Activated naive CD8-positive, alpha-beta T cell treated with anti-CD3 and anti-CD28 coated beads for 36 hours (primary cell): ENCODE results near the gene TMEM131. TPM values are rescaled to one million over a fixed set of nuclear protein-coding genes. Genes with fewer than 3 reads are reported as not detected.
"Not testable (repeated sequence)": the region's sequence is repeated elsewhere in the genome, so short reads cannot be mapped to it uniquely, and the experiment has no call there.

Experiments
- DNase-seq: peaks from one replicate; pipeline ENCODE4 v3.0.0; 2021
- H3K27ac Mint-ChIP-seq: one replicate; pipeline ENCODE4 v1.8.0; 2022; ENCODE audit warnings: mild to moderate bottlenecking, moderate library complexity, mixed read lengths
- H3K27me3 Mint-ChIP-seq: one replicate; pipeline ENCODE4 v1.8.0; 2022; ENCODE audit warnings: mild to moderate bottlenecking, mixed read lengths
- H3K36me3 Mint-ChIP-seq: one replicate; pipeline ENCODE4 v1.8.0; 2021; ENCODE audit warnings: mild to moderate bottlenecking, mixed read lengths
- H3K4me1 Mint-ChIP-seq: one replicate; pipeline ENCODE4 v1.8.0; 2021; ENCODE audit warnings: mixed read lengths
- H3K4me3 Mint-ChIP-seq: one replicate; pipeline ENCODE4 v1.8.0; 2022; ENCODE audit warnings: mild to moderate bottlenecking, moderate library complexity, mixed read lengths
- H3K9me3 Mint-ChIP-seq: one replicate; pipeline ENCODE4 v1.8.0; 2022; ENCODE audit warnings: mixed read lengths
- total RNA-seq, 2 experiments: library from RNA; stranded (reverse); gene quantifications; one replicate each; pipeline ENCODE4 v1.2.3, GENCODE V29; 2021

Gene TMEM131
- total RNA-seq, 2 experiments from 2014 or later: 25.2 to 27.9 TPM

DNA sequence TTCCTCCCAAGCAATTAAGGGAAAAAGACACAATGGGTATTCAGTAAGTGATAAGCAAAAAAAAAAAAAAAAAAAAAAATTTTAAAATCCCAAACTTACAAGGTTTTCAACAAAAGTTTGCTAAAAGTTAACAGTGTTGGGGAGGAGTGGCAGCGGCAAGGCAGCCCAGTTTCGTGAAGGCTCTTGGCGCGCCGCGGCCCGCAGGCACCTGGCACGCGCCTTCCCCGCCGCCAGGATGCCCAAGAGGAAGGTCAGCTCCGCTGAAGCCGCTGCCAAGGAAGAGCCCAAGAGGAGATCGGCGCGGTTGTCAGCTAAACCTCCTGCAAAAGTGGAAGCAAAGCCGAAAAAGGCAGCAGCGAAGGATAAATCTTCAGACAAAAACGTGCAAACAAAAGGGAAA lies 168.7 kb downstream of the TMEM131 start:
- not testable (repeated sequence) for H3K27ac Mint-ChIP-seq, H3K9me3 Mint-ChIP-seq, H3K27me3 Mint-ChIP-seq, DNase-seq, H3K4me3 Mint-ChIP-seq, H3K4me1 Mint-ChIP-seq
- peaks cover 13% of the 10 kb centered on the region for H3K36me3 Mint-ChIP-seq

DNA sequence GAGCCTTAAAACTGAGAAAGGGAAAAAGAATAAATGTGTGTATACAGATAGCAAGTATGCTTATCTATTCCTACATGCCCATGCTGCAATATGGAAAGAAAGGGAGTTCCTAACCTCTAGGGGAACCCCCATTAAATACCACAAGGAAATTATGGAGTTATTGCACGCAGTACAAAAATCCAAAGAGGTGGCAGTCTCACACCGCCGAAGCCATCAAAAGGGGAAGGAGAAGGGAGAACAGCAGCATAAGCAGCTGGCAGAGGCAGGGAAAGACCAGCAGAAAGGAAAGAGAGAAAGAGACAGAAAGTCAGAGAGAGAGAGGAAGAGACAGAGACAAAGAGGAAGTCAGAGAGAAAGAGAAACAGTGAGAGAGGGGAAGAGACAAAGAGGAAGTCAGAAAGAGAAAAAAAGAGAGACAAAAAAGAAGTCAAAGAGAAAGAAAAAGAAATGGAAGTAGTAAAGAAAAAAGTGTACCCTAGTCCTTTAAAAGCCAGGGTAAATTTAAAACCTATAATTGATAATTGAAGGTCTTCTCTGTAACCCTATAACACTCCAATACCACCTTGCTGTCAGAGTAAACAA lies 169.4 kb downstream of the TMEM131 start:
- not testable (repeated sequence) for H3K4me3 Mint-ChIP-seq, H3K9me3 Mint-ChIP-seq, H3K27me3 Mint-ChIP-seq, DNase-seq, H3K4me1 Mint-ChIP-seq
- peak overlapping the region; percentile 1 for H3K27ac Mint-ChIP-seq
- peaks cover 19% of the 10 kb centered on the region for H3K36me3 Mint-ChIP-seq

DNA sequence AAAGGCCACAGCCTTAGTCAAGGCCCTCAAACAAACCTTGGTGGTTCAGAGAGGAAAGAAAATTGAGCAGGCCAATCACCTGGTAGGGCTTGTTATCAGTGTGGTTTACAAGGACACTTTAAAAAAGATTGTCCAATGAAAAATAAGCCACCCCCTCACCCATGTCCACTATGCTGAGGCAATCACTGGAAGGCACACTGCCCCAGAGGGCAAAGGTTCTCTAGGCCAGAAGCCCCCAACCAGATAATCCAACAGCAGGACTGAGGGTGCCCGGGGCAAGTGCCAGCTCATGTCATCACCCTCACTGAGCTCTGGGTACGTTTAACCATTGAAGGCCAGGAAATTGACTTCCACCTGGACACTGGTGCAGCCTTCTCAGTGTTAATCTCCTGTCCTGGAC lies 171.7 kb downstream of the TMEM131 start:
- H3K4me1 Mint-ChIP-seq, H3K4me3 Mint-ChIP-seq, DNase-seq, H3K9me3 Mint-ChIP-seq, H3K27ac Mint-ChIP-seq, H3K27me3 Mint-ChIP-seq: not testable (repeated sequence)
- H3K36me3 Mint-ChIP-seq: peaks cover 13% of the 10 kb centered on the region

DNA sequence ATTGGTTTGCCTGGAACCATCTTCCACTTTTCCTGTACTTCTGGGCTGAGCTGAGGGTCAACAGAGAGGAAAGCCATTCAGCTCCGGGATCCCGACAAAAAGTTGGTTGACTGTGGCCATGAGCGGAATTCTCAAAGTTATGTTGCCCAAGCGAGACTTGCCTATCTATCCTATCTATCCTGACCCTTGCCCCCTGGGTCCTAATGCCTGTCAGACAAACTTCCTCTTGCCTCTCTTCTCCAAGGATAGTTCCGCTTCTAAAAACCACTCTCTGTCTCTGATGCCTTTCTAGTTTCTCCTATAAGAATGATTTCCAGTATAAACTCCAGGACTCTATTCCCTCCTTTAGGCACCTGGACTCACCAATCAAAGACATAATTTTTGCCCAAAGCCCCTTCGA lies 173.9 kb downstream of the TMEM131 start:
- DNase-seq, H3K4me1 Mint-ChIP-seq, H3K36me3 Mint-ChIP-seq, H3K4me3 Mint-ChIP-seq, H3K27ac Mint-ChIP-seq, H3K27me3 Mint-ChIP-seq, H3K9me3 Mint-ChIP-seq: not testable (repeated sequence)

DNA sequence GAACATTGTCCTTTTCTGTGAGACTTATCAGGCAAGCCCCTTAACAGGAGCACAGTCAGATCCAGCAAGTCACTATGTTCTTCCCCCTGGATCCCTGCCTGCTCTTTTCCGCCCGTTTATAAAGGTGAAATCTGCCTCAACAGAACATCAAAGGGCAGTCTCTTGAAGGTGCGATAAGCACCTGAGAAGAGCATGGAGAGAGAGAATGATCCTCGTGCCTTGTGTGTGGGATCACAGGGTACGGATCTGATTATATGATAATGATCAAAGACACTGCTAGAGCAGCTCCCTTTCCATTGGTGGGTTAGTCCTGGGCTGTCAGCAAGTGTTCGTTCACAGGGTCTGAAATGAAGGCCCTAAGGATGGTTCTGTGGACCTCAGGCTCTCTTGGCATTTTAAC lies 176.0 kb downstream of the TMEM131 start:
- H3K4me3 Mint-ChIP-seq: no peak overlapping the region
- DNase-seq: no peak
- H3K27ac Mint-ChIP-seq: no peak overlapping the region
- H3K36me3 Mint-ChIP-seq: peaks cover 10% of the 10 kb centered on the region
- H3K9me3 Mint-ChIP-seq: no peaks in the 10 kb centered on the region
- H3K27me3 Mint-ChIP-seq: no peaks in the 10 kb centered on the region
- H3K4me1 Mint-ChIP-seq: peaks cover 2% of the 10 kb centered on the region

DNA sequence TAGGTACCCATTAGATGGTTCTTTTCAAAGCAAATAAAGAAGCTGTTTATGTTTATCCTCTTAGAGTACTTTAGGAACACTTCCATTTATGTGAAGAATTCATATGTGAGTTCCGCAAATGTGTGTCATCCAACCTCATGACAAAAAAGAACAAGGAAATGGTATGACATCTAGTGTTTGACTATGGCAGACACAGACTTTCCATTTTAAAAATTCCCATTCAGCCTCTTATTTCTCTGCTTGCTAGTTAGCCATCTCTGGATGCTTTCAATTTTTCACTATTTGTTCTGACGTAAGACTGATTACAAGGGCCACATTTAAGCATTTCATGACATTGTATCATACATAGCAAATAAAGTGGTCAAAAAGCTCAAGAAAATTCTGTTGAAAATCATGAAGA lies 179.3 kb downstream of the TMEM131 start:
- H3K27ac Mint-ChIP-seq: no peak overlapping the region
- no peak overlapping the region for H3K4me3 Mint-ChIP-seq
- peaks cover 2% of the 10 kb centered on the region for H3K4me1 Mint-ChIP-seq
- no peaks in the 10 kb centered on the region for H3K27me3 Mint-ChIP-seq
- DNase-seq: no peak
- peaks cover 6% of the 10 kb centered on the region for H3K36me3 Mint-ChIP-seq
- no peaks in the 10 kb centered on the region for H3K9me3 Mint-ChIP-seq

DNA sequence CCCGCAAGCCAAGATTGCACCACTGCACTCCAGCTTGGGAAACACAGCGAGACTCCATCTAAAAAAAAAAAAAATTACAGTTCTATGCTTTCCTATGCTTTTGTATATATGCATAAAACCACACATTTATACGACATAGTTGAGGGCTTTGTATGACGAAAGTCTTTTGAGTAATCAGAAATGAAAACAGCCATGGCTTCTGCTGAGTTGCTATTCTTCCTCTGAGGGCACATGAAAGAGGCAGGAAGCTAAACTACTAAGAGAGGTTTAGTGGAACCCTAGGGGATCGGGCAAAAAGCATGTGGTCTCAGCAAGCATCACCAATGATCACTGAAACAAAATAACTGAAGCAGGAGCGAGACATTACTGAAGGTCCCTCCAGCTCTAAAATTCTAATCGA lies 182.8 kb downstream of the TMEM131 start:
- H3K36me3 Mint-ChIP-seq: peaks cover 6% of the 10 kb centered on the region
- no peak for DNase-seq

DNA sequence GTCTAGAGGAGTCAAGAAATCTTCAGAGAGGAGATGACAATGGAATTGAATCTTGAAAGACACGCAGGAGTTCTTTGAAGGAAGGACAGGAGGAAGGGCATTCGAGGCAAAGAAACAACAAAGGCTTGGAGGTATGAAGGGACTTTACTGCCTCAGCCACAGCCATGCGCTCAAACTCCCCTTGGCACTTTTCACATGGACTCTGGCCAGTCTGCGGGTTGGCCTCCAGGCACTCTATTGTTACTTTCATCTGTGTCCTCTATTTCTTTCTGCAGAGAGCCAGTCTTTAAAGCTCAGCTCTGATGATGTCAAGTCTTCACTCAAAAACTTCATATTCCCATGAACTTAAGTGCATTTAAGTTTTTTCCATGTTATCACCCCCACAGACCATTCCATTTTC lies 186.9 kb downstream of the TMEM131 start:
- Mint-ChIP-seq H3K27me3 (no peaks in the 10 kb centered on the region), H3K4me1 (peaks cover 4% of the 10 kb centered on the region), H3K4me3 (no peak overlapping the region), H3K9me3 (no peaks in the 10 kb centered on the region), H3K27ac (no peak overlapping the region), H3K36me3 (peaks cover 12% of the 10 kb centered on the region)
- no peak for DNase-seq

More for the DNA sequence above, 182.8 kb downstream of the TMEM131 start:
- Mint-ChIP-seq H3K4me3 (no peak overlapping the region), H3K27me3 (no peaks in the 10 kb centered on the region), H3K9me3 (no peaks in the 10 kb centered on the region), H3K4me1 (peaks cover 2% of the 10 kb centered on the region), H3K27ac (no peak overlapping the region)

DNA sequence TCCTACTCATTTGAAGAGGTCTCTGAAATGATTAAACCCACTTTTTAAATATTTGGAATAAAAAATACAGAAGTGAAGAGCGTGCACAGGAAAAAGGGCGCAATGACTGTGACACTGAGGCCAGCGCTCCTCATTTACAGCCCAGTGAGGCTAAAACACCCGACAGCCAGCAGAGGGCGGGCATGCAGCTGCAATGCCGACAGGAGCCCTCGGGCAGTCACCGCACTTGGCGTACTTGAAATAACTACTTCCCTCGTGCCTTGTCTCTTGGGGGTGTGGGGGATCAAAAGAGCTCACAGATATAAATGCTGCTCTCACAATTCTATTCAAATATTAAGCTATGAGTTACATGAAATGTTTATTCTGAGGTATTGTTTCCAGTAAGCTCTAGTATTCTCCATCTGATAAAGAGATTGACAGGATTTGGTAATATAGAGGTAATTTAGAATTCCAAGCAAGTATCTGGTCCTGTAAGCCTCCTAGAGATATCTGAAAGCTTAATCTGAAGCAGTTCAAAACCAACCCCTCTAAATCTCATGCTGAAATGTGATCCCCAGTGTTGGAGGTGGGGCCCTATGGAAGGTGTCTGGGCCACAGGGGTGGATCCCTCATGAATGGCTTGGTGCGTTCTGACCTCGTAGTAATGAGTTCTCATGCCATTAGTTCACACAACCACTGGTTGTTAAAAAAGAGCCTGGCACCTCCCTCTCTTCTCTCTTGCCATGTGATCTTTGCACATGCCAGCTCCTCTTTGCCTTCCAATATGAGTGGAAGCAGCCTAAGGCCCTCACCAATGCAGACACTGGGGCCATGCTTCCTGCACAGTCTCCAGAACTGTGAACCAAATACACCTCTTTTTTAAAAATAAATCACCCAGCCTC lies 188.8 kb downstream of the TMEM131 start:
- H3K36me3 Mint-ChIP-seq: peaks cover 12% of the 10 kb centered on the region
- no peak overlapping the region for H3K4me3 Mint-ChIP-seq
- no peaks in the 10 kb centered on the region for H3K9me3 Mint-ChIP-seq
- DNase-seq: peak; percentile 81
- H3K4me1 Mint-ChIP-seq: peaks cover 4% of the 10 kb centered on the region
- H3K27me3 Mint-ChIP-seq: no peaks in the 10 kb centered on the region
- no peak overlapping the region for H3K27ac Mint-ChIP-seq

DNA sequence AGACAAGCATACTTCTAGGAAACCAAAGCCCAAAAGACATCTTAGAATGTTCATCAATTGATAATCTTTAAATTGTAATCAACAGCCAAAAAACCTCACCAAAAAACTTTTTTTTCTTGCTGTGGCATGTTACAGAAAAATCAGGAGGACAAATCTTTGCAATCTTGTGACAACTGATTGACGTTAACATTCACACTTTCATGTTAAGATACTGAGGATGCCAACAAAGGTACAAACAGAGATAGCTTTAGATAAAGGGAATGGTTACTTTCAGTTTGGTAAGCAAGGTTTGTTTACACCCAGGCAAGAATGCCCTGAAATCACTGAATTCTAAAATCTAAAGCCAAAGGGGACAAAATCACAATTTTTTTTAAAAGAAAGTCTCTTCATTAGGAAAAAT lies 190.0 kb downstream of the TMEM131 start:
- peaks cover 11% of the 10 kb centered on the region for H3K36me3 Mint-ChIP-seq
- no peak for DNase-seq
- H3K4me3 Mint-ChIP-seq: no peak overlapping the region
- no peaks in the 10 kb centered on the region for H3K27me3 Mint-ChIP-seq
- H3K27ac Mint-ChIP-seq: no peak overlapping the region
- peaks cover 4% of the 10 kb centered on the region for H3K4me1 Mint-ChIP-seq
- H3K9me3 Mint-ChIP-seq: no peaks in the 10 kb centered on the region

DNA sequence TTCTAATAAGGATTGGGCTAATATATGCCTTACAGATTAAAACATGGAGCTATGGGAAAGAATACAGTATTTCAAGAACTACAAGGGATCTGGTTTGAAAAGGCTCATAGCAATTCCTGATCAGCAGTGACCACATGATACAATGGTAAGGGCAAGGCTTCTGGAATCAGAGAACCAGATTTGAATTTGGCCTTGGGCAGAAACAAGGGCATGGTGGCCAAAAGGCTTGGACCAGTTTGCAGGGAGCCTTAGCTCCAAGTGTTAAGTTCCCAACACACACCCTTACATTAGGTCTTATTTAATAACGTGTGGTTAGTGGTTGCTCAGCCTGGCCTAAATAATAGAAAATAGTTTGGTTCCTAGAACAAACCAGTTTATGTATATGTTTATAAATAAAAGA lies 194.7 kb downstream of the TMEM131 start:
- H3K27me3 Mint-ChIP-seq: no peaks in the 10 kb centered on the region
- H3K9me3 Mint-ChIP-seq: no peaks in the 10 kb centered on the region
- H3K27ac Mint-ChIP-seq: no peak overlapping the region
- no peaks in the 10 kb centered on the region for H3K4me1 Mint-ChIP-seq
- DNase-seq: no peak
- H3K4me3 Mint-ChIP-seq: no peak overlapping the region
- peaks cover 17% of the 10 kb centered on the region for H3K36me3 Mint-ChIP-seq

DNA sequence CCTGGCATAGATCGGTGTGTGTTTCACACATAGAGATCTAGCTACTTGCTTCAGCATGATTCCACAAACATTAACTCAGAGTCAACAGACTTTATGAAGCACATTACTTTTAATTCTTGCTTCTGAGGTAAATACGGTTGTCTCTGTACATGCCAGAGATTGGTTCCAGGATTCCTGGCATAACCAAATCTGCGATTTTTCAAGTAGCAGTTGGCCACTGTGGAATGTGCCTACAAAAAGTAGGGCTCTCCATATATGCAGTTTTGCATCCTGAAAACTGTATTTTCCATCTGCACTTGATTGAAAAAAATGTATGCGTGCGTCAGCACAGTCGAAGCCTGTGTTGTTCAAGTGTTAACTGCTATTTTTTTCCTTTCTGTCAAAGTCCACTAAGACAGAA lies 197.3 kb downstream of the TMEM131 start:
- no peak overlapping the region for H3K4me3 Mint-ChIP-seq
- peaks cover 12% of the 10 kb centered on the region for H3K36me3 Mint-ChIP-seq
- no peak overlapping the region for H3K27ac Mint-ChIP-seq
- no peak for DNase-seq
- no peaks in the 10 kb centered on the region for H3K4me1 Mint-ChIP-seq
- no peaks in the 10 kb centered on the region for H3K9me3 Mint-ChIP-seq
- no peaks in the 10 kb centered on the region for H3K27me3 Mint-ChIP-seq

DNA sequence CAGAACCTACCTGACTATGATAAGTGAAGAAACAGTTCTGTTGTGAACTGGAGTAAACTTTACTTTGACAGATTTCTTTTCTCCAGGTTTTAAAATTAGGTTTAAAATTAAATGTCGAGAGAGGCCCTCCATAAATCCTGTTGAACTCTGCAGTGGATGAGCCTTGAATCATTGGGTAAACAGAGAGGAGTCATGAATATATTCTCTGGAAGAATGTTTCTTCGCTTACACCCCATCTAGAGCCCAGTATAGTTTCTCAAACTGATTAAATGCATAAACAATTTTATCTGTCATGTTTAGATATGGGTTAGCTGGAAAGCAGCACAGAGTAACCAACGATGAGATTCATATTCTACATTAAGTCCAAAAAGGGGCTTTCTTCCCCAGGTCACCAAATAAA lies 198.4 kb downstream of the TMEM131 start:
- no peak overlapping the region for H3K27ac Mint-ChIP-seq
- no peaks in the 10 kb centered on the region for H3K9me3 Mint-ChIP-seq
- H3K4me3 Mint-ChIP-seq: no peak overlapping the region
- no peaks in the 10 kb centered on the region for H3K27me3 Mint-ChIP-seq
- H3K4me1 Mint-ChIP-seq: no peaks in the 10 kb centered on the region
- peaks cover 16% of the 10 kb centered on the region for H3K36me3 Mint-ChIP-seq
- DNase-seq: no peak

DNA sequence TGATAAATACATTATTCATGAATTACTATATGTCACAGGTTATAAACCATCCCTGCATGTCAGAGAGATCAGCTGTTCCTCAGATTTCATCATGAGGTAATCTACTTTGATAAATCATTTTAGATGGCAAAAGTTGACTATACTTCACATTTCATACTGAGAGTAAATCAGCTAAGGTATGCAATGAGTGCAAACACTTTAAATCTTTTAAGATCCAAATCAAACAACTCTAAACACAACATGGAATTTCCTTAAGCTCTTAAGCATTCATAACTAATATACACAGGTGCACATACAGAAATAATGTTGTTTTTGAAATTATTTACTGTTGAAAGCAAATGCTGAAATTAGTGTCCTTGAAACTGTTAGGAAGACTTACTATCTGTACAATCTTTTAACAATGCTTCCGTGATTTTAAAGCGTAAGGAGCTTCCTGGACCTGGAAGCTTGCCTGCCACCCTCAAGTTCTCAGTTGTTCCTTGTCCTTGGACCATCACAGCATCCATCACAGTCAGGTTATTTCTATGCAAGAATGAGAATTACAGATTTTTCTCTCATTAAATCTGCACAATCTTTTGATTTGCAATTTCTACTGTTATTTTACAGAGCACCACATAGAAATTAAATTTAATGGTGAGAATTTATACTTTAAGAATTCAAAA lies 199.2 kb downstream of the TMEM131 start:
- Mint-ChIP-seq H3K4me3 (no peak overlapping the region), H3K36me3 (peaks cover 16% of the 10 kb centered on the region), H3K27me3 (no peaks in the 10 kb centered on the region), H3K9me3 (no peaks in the 10 kb centered on the region), H3K4me1 (no peaks in the 10 kb centered on the region), H3K27ac (no peak overlapping the region)
- DNase-seq: no peak

DNA sequence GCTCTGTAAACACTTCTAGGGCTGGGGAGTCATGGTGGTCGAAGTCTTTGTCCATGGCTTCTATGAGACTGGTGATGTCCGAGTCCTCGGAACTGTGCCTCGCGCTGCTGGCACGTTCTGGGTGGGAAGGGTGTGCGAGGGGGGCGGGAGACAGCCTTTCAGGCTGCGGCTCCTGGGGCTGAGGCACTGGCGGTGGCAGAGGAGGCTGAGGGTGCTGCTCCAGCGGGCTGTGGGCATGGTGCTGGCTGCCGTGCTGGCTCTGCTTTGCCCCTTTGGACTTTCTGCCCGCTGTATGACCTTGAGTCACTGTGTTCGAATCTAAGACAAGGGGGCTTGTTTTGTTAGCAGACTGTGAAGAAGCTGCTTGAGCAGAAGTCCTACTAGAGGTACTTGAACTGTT lies 203.3 kb downstream of the TMEM131 start:
- Mint-ChIP-seq H3K9me3 (no peaks in the 10 kb centered on the region), H3K27ac (no peak overlapping the region), H3K4me3 (no peak overlapping the region), H3K27me3 (no peaks in the 10 kb centered on the region), H3K4me1 (no peaks in the 10 kb centered on the region), H3K36me3 (peaks cover 10% of the 10 kb centered on the region)
- no peak for DNase-seq
